ENCODE measurements around the gene TGM2.

TGM2 gene

DNA sequence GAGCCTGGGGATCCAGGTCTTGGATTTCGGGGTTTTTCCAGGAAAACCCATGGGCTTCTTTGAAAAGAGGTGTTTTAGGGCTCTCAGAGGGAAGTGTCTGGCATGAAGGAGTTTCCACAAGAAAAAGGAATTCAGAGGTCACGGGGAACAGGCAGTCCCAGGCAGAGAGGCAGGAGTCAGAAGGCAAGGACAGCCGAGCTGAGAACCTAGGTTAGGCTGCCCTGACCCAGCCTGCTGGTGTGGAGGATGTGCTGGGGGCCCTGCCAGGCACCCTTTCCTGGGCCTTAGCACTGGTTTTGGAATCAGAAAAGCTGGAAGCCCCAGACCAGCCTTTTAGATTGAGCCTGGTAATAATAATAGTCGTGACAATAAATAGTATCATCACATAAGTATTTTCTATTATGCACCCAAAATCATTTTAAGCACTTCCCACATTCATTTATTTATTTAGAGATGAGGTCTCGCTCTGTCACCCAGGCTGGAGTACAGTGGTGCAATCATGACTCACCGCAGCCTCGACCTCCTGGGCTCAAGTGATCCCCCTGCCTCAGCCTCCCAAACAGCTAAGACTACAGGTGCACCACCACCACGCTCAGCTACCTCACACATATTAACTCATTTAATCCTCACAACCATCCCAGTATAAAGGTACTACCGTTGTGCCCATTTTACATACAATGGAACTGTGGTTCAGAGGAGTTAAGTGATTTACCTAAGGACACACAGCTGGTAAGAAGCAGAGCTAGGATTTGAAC, 19.9 kb downstream of the TGM2 start:
- no peak for DNase-seq (ENCODE audit: low spot score)

GRCh38 chr20:38144598-38144973, 20.5 kb downstream of the TGM2 start:
- DNase-seq (ENCODE audit: low spot score): no peak

GRCh38 chr20:38143646-38144554, 21.2 kb downstream of the TGM2 start:
- DNase-seq (ENCODE audit: low spot score): no peak

GRCh38 chr20:38143238-38143645, 21.8 kb downstream of the TGM2 start:
- DNase-seq (ENCODE audit: low spot score): no peak

DNA sequence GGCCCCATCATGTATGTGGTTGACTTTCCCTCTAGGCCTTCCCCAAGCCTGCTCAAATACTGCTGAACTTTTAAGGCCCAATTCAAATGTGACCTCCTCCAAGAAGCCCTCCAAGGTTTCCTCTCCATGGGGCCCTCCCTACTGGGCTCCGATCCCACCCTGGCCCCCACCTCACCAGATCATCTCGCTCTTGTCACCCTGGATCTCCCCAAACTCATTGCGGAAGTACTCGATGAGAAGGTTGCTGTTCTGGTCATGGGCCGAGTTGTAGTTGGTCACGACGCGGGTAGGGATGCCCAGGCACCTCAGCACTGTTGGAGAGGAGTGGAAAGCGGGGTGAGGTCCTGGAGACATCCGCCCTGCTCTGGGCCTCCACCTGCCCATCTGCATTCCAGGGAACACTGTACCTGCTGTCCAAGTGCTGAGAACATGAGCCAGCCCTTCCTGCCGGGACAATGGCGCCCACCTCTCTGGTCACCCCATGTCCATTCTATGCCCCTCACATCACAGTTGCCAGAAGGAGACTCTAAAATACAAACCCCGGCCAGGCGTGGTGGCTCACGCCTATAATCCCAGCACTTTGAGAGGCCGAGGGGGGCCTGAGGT, 23.1 kb downstream of the TGM2 start:
- no peak for DNase-seq (ENCODE audit: low spot score)

DNA sequence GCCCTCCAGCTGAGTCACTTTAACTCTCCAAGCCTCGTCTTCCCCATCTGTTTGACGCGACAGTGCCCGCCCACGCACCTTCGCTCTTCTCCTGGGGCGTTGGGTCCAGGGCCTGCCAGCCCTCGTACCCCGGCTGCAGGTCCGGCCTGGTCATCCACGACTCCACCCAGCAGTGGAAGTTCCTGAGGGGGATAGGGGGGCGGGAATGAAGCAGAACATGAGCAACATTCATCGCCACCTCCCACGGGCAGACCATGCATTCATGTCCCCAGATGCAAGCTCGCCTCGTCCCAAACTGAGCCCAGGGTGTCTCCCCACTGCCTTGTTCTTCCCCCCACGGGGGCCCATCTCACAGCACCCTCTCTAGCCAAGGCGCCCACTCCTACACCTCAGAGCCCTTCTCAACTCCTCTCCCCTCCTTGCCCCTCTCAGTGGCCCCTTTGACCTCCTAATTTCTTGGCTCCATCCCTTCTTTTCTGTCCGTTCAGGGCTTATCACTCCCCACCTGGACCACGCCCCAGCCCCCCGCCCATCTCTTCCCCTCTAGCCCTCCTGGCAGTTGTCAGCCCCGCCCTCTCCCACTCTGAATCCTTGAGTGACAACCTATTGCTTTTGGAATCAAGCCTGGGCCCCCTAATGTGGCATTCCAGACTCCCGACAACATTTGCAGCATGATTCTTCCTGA, 23.7 kb downstream of the TGM2 start:
- DNase-seq (ENCODE audit: low spot score): no peak

- DNase-seq (ENCODE audit: low spot score): no peak
Measured at GRCh38 chr20:38139977-38140753, 24.9 kb downstream of the TGM2 start.

- DNase-seq (ENCODE audit: low spot score): no peak
Measured at GRCh38 chr20:38139156-38139912, 25.7 kb downstream of the TGM2 start.

DNA sequence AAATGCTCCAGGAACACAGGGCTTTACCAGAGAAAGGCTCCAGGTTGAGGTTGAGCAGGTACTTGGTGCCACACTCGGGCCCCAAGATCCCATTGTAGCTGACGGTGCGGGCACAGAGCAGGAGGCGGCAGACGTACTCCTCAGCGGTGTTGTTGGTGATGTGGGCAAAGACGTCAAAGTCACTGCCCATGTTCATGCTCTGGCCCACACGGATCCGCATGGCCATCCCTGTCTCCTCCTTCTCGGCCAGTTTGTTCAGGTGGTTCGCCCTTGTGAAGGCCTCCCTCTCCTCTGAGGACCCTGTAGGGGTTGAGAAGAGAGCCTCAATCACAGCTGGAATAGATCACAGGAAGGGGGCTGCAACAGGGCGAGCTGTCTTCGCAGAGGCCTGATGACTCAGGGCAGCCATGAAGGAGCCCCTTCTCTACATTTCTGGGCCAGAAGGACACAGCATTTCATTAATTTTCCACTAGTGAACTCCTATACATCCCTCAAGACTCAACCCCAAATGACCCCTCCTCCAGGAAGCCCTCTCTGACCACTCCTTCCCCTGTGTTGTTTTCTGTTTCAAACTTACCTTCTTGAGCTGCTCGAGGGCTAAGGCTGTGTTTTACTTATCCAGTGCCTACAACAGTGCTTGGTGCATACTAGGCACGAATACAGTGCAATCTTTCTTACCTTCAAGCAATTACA, 26.8 kb downstream of the TGM2 start:
- DNase-seq (ENCODE audit: low spot score): no peak

DNA sequence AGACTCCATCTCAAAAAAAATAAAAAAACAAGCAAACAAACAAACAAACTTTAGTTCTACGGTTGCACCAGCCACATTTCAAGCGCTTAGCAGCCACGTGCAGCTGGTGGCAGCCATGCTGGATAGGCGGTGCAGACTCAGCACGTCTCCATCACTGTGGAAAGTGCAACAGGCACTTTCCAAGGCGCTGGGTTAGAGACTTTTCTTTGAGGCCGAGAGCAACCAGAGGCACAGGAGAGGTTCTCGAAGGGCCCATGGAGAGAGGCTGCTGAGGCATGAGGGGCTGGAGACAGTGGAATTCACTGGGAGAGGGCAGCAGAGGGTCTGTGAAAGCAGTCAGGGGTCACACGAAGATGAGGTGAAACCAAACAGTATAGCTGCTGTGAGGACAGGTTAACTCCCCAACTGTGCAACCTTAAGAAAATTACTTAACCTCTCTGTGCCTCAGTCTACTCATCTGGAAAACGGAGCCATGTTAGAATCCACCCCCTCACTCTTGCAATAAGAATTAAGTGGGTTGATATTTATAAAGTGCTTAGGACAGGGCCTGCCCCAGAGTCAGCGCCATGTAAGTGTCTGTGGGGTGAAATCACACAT, 27.5 kb downstream of the TGM2 start:
- no peak for DNase-seq (ENCODE audit: low spot score)

DNA sequence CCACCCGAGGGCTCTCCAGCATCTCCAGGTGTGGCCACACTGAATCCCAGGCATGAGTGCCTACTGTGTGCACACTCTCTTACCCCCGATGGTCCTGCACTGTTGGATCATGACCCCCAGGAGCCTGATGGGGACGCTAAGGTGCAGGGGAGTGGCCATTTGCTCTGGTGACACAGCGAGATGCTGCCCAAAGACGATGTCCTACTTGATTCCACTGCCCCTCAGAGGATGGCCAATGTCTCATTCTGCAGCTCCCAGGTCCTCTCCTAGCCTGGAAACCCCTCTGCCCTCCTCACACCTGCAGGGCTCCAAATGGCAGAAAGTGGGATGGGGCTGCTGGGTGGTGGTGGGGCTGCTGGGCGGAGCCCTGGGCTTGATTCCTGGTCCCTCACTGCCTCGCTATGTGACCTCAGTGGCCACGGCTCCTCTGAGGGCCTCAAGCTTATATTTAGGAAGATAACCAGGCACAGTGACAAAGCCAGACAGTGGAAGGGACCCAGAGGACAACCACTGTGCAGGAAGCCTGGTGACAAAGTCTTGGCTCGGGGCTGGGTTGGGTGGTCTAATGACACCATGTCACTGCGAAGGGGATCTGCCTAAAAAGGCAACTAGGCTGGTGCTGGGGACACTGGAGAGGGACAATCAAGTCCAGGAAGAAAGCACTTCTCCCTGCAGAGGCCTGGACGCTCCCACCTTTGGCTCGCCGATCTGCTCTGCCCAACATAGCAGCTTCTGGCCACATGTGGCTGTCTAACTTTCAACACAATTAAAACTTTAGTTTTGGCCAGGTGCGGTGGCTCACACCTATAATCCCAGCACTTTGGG, 28.4 kb downstream of the TGM2 start:
- no peak for DNase-seq (ENCODE audit: low spot score)

DNA sequence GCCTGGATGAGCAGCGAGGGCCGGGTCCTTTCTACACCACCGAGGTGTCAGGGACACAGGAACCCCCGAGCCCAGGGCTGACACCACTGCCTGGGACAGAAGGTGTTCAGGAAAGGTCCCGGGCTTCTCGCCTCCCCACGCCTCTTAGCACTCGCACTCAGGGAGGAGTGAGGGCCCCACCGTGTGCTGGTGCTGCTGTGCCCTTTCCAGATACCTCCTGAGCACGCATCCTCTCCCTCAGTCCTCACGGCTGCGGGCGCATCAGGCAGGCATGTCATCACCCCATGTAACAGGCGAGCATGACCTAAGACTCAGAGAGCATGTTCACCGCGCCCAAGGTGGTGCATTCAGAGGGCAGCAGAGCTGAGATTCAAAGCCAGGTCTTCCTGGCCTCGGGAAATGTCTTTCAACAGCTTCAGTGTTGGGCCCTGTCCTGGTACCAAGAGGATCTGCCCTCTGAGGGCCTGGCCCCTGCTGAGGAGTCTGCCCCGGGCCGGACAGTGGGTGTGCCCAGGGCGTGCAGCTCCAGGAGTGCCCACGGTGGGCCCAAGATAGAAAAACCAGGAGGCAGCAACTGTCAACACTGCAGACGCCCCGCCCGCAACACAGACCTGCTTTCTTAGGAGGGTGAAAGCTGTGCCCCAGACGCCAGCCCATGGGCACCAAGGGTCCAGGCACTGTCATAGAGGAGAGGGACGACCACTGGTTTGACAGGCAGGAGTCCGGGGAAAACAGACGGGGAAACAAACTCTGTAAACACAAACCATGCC, 29.2 kb downstream of the TGM2 start:
- DNase-seq (ENCODE audit: low spot score): no peak

GRCh38 chr20:38135271-38135650, 29.8 kb downstream of the TGM2 start:
- no peak for DNase-seq (ENCODE audit: low spot score)

DNA sequence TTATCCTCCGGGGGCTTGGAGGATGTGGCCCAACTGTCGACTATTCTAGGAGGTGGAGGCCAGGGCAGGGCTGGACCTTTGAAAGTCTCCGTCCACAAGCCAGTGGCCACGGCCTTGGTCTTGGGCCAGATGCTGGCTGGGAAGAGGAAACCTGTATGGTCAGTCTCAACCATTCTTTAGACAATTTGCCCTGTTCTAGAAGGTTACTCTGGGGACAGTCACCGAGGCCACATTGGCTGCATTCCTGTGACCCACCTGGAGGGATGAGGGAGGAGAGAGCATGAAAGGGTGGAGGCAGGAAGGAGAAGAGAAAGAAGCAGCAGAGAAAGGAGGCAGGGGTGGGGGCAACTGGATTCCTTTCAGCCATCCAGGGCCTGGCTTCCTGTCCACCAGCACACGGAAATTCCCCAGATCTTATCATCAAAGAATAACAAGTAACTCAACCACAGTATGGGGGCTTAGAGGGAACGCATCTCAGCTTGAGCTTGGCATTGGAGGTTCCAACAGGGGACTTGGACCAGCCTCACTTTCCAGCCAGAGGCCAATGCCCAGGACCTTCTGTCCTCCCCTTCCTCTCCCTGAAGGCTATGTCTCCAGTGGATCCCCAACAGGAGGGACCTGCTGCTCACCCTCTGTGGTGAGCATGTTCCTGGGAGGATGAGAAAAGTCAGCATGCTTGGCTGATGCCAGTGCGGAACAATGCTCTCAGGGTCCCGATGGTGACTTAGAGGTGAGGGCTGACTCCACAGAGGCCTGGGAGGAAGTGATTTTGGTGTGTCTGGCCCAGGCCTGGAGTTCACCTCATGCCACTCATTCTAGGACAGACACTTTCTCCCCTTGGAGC, 30.4 kb downstream of the TGM2 start:
- DNase-seq (ENCODE audit: low spot score): no peak

DNA sequence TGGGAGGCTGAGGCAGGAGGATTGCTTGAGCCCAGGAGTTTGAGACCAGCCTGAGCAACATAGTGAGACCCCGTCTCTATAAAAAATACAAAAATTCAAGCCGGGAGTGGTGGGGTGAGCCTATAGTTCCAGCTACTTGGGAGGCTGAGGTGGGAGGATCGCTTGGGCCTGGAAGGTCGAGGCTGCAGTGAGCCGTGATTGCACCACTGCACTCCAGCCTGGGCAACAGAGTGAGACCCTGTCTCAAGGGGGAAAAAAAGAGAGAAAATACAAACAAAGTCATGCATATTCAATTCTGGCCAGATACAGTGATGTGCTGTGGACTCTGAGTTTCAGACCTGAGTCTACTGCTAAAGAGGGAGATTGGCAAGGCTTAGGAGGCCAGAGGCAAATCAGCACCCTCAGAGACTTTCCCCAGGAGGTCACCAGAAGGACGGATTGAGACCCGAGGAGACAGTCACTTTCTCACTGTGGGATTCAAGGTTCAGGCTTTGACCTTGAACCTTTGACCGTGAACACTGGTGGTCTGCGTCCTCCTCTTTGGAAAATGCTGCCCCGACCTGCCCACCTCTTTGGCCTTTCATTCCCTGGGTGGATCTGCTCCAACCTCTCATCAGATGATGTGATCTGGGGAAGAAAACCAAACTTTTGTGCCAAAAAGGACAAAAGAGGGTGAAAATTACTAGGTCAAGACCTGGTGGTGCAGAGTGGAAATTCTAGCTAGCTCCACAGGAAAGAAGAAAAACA, 31.2 kb downstream of the TGM2 start:
- no peak for DNase-seq (ENCODE audit: low spot score)

DNA sequence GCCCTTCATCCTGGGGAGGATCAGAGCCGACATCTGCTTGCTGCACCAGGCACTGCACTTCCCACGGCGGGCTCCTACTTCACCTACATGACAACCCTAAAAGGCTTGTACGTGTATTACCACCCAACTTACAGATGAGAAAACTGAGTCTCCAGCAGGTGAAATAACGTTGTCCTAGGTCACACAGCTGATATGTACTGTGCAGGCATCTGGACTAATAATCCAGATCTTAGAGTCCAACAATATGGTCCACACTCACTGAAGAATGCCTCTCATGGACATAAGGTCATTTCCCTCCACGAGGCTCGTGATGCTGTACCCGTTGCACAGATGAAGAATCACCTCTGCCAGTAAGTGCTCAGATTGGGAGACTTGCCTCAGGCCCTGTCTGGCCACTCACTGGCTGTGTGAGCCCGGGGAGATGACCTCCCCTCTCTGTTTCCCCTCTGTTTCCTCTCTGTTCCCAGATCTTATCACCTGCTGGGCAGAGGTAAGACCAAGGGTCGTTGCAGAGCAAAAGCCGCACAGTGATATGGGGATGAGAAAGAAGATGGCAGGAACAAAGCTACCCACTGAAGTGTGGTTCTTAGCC, 32.1 kb downstream of the TGM2 start:
- no peak for DNase-seq (ENCODE audit: low spot score)
